C4-2B (cell line): Measurements from ENCODE around the gene PFN3.

Experiments used
- ZFX ChIP-seq: fragments of 450-650 bp; IDR thresholded peaks from 2 replicates; pipeline ENCODE4 v1.6.1; 2017
- TF ChIP-seq, protein P1 (sequence below): fragments of 450-650 bp; conservative IDR thresholded peaks from 2 replicates; pipeline ENCODE4 v1.5.1; 2017; ENCODE audit warnings: mild to moderate bottlenecking

- TF ChIP-seq, protein P1, sequence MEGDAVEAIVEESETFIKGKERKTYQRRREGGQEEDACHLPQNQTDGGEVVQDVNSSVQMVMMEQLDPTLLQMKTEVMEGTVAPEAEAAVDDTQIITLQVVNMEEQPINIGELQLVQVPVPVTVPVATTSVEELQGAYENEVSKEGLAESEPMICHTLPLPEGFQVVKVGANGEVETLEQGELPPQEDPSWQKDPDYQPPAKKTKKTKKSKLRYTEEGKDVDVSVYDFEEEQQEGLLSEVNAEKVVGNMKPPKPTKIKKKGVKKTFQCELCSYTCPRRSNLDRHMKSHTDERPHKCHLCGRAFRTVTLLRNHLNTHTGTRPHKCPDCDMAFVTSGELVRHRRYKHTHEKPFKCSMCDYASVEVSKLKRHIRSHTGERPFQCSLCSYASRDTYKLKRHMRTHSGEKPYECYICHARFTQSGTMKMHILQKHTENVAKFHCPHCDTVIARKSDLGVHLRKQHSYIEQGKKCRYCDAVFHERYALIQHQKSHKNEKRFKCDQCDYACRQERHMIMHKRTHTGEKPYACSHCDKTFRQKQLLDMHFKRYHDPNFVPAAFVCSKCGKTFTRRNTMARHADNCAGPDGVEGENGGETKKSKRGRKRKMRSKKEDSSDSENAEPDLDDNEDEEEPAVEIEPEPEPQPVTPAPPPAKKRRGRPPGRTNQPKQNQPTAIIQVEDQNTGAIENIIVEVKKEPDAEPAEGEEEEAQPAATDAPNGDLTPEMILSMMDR, result no peak
- TF ChIP-seq ZFX, result no peak
Measured at GRCh38 chr5:177444106-177445051, 43.9 kb upstream of the PFN3 start.
